Esophagus squamous epithelium (tissue), 5 donors: ENCODE results near the gene CCL2. TPM values are rescaled to one million over a fixed set of nuclear protein-coding genes. Genes with fewer than 3 reads are reported as not detected.

ENCODE experiments used
- DNase-seq: peaks from one replicate; lab custom pipeline; 2025; lab: John Stamatoyannopoulos, UW
- H3K27ac ChIP-seq, 4 donors: fragments of 200-600 bp; sonication (generic); one replicate each; pipeline ENCODE4 v1.5.1; 2016 to 2019; ENCODE audit warnings: mild to moderate bottlenecking in 1 of 4
- H3K27me3 ChIP-seq, 4 donors: fragments of 200-600 bp; sonication (generic); 1 replicate in 3 of 4; 2 replicates in 1 of 4; pipeline versions ENCODE4 v1.5.1 to v1.6.0; 2017 to 2021; ENCODE audit warnings: antibody characterized with exemption in 1 of 4
- H3K36me3 ChIP-seq, 3 donors: fragments of 200-600 bp; sonication (generic); one replicate each; pipeline ENCODE4 v1.5.1; 2016 to 2019
- H3K4me1 ChIP-seq, 3 donors: fragments of 200-600 bp; sonication (generic); one replicate each; pipeline ENCODE4 v1.5.1; 2017 to 2019
- H3K4me3 ChIP-seq, 4 donors: fragments of 200-600 bp; sonication (generic); 1 replicate in 3 of 4; 2 replicates in 1 of 4; pipeline ENCODE4 v1.5.1; 2016 to 2019; ENCODE audit warnings: mild to moderate bottlenecking in 2 of 4, moderate library complexity in 1 of 4
- H3K9me3 ChIP-seq, 3 donors: fragments of 200-600 bp; sonication (generic); one replicate each; pipeline ENCODE4 v1.5.1; 2016 to 2019
- POLR2A ChIP-seq, 4 donors: fragments of 450-650 bp; IDR thresholded peaks; one replicate each; pipeline ENCODE4 v1.6.1; 2017; ENCODE audit warnings: antibody characterized with exemption in 4 of 4, mild to moderate bottlenecking in 4 of 4, moderate library complexity in 3 of 4
- WGBS, 2 donors: methylation state at CpG; one replicate each; pipeline ENCODE4 v1.1.5; 2018; 5-methylcytosine and 5-hydroxymethylcytosine counted together
- intact Hi-C: fragments of 100-400 bp; cut with DNase I; formaldehyde crosslinking; loops from one replicate; pipeline ENCODE4 v1.15.0; 2022
- total RNA-seq, 4 donors: library from RNA; depleted of rRNA; stranded (reverse); fragments of >200 nt; gene quantifications; one replicate each; pipeline ENCODE4 v1.1.0, GENCODE V29; 2016
- TF ChIP-seq, protein P1 (sequence below), 6 experiments: fragments of 450-650 bp in 4 of 6; fragments of 200-600 bp in 2 of 6; sonication (generic) in 2 of 6; IDR thresholded peaks; one replicate each; pipeline ENCODE4 v1.5.1; 2016 to 2019; ENCODE audit warnings: antibody characterized with exemption in 6 of 6, mild to moderate bottlenecking in 4 of 6, moderate library complexity in 4 of 6
- donor health status: DM: yes; HTN: yes; CAD: no.

Gene CCL2
- total RNA-seq, 4 donors from 2014 or later, result 4.0 to 7.9 (median 5.2) TPM

DNA sequence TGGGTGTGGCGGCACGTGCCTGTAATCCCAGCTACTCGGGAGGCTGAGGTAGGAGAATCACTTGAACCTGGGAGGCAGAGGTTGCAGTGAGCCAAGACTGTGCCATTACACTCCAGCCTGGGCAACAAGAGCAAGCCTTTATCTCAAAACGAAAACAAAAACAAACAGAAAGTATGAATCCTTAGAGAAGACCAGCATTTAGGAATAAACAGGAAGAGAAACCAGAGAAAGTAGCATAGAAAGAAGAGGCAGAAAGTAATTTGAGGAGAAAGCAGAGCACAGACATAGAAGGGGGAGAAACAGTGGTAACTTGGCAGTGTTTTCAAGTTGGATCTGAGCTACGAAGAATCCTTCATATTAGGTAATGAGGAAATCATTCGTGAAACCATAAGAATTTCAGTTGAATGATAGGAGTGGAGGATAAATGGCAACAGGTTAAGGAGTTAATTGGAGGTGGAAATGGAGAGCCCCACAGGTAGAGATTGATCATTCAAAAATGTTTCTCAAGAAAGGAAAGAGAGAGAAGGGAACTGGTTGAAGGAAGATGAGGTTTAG is 9.7 kb upstream of the CCL2 start:
- no peak for TF ChIP-seq POLR2A (IDR thresholded peaks at IDR 0.05)
- TF ChIP-seq, protein P1, sequence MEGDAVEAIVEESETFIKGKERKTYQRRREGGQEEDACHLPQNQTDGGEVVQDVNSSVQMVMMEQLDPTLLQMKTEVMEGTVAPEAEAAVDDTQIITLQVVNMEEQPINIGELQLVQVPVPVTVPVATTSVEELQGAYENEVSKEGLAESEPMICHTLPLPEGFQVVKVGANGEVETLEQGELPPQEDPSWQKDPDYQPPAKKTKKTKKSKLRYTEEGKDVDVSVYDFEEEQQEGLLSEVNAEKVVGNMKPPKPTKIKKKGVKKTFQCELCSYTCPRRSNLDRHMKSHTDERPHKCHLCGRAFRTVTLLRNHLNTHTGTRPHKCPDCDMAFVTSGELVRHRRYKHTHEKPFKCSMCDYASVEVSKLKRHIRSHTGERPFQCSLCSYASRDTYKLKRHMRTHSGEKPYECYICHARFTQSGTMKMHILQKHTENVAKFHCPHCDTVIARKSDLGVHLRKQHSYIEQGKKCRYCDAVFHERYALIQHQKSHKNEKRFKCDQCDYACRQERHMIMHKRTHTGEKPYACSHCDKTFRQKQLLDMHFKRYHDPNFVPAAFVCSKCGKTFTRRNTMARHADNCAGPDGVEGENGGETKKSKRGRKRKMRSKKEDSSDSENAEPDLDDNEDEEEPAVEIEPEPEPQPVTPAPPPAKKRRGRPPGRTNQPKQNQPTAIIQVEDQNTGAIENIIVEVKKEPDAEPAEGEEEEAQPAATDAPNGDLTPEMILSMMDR (IDR thresholded peaks at IDR 0.05), result no peak
- no peak for DNase-seq
- Histone ChIP-seq H3K4me1 (peaks cover 12 to 82% (median 63%) of the 10 kb centered on the region in 3 donors), H3K9me3 (no peaks in the 10 kb centered on the region), H3K27ac (no peak overlapping the region), H3K4me3 (no peak overlapping the region), H3K36me3 (no peaks in the 10 kb centered on the region), H3K27me3 (peaks cover 0 to 6% (median 0%) of the 10 kb centered on the region in 4 donors)
- intact Hi-C loops, result no loop called here
- WGBS, 2 donors, result 69 to 74% methylated on average over 5 to 6 of the region's 6 CpGs

GRCh38 chr17:34246446-34246845 is 8.6 kb upstream of the CCL2 start:
- no peak overlapping the region for H3K27ac ChIP-seq
- no peaks in the 10 kb centered on the region for H3K36me3 ChIP-seq
- peaks cover 7 to 82% (median 59%) of the 10 kb centered on the region in 3 donors for H3K4me1 ChIP-seq

GRCh38 chr17:34246881-34247280 is 8.2 kb upstream of the CCL2 start:
- H3K9me3 ChIP-seq, result no peaks in the 10 kb centered on the region
- no peak overlapping the region for H3K4me3 ChIP-seq
- H3K36me3 ChIP-seq, result no peaks in the 10 kb centered on the region
- intact Hi-C loops, result no loop called here
- peaks cover 0 to 6% (median 0%) of the 10 kb centered on the region in 4 donors for H3K27me3 ChIP-seq
- DNase-seq, result no peak
- H3K27ac ChIP-seq, result no peak overlapping the region
- WGBS, 2 donors, result 77 to 81% methylated on average over 3 of the region's 3 CpGs
- H3K4me1 ChIP-seq, result peaks cover 10 to 82% (median 60%) of the 10 kb centered on the region in 3 donors
- TF ChIP-seq POLR2A (IDR thresholded peaks at IDR 0.05), result no peak
- TF ChIP-seq, protein P1 (IDR thresholded peaks at IDR 0.05), result no peak

More at GRCh38 chr17:34246446-34246845, 8.6 kb upstream of the CCL2 start:
- WGBS, 2 donors, result 76 to 89% methylated on average over 1 of the region's 1 CpG
- TF ChIP-seq POLR2A (IDR thresholded peaks at IDR 0.05), result no peak
- Histone ChIP-seq H3K9me3 (no peaks in the 10 kb centered on the region), H3K4me3 (no peak overlapping the region), H3K27me3 (peaks cover 0 to 6% (median 0%) of the 10 kb centered on the region in 4 donors)
- no peak for DNase-seq
- intact Hi-C loops, result no loop called here

GRCh38 chr17:34248511-34249024 is 6.5 kb upstream of the CCL2 start:
- Histone ChIP-seq H3K27me3 (peaks cover 0 to 9% (median 0%) of the 10 kb centered on the region in 4 donors), H3K4me3 (no peak overlapping the region), H3K4me1 (peaks cover 23 to 82% (median 61%) of the 10 kb centered on the region in 3 donors), H3K27ac (peak overlapping the region in 3 of 4 donors; percentile 27 to 50 (median 30)), H3K36me3 (no peaks in the 10 kb centered on the region), H3K9me3 (no peaks in the 10 kb centered on the region)
- TF ChIP-seq POLR2A (IDR thresholded peaks at IDR 0.05), result no peak
- TF ChIP-seq, protein P1 (IDR thresholded peaks at IDR 0.05), result no peak
- 31 to 45% methylated on average over 6 of the region's 6 CpGs for WGBS, 2 donors
- no peak for DNase-seq
- intact Hi-C loops, result no loop called here

- TF ChIP-seq, protein P1 (IDR thresholded peaks at IDR 0.05), result no peak
- TF ChIP-seq POLR2A (IDR thresholded peaks at IDR 0.05), result no peak
- intact Hi-C loops, result no loop called here
- H3K4me3 ChIP-seq, result no peak overlapping the region
- DNase-seq, result no peak
- peaks cover 0 to 9% (median 0%) of the 10 kb centered on the region in 4 donors for H3K27me3 ChIP-seq
- H3K27ac ChIP-seq, result peak overlapping the region in 3 of 4 donors; percentile 27 to 50 (median 29)
- H3K4me1 ChIP-seq, result peaks cover 23 to 82% (median 61%) of the 10 kb centered on the region in 3 donors
- H3K36me3 ChIP-seq, result no peaks in the 10 kb centered on the region
- no peaks in the 10 kb centered on the region for H3K9me3 ChIP-seq
- WGBS, 2 donors, result 80 to 86% methylated on average over 1 of the region's 1 CpG
Measured at GRCh38 chr17:34249061-34249460, 6.0 kb upstream of the CCL2 start.
